CD14-positive monocyte (primary cell): ENCODE data around the gene RPRD1A. TPM values are rescaled to one million over a fixed set of nuclear protein-coding genes. Genes with fewer than 3 reads are reported as not detected.

Experiments used
- DNase-seq, 3 donors: peaks; one replicate each; pipeline ENCODE4 v3.0.0-alpha.2; 2011 to 2022
- H2AFZ ChIP-seq: 2 replicates; pipeline ENCODE4 v1.6.0; 2012; ENCODE audit warnings: mild to moderate bottlenecking, low read depth, low read length, inconsistent platforms; ENCODE audit not compliant: insufficient read depth, poor library complexity, severe bottlenecking
- H3K27ac ChIP-seq, 2 donors: 1 replicate in 1 of 2; 2 replicates in 1 of 2; pipeline ENCODE4 v1.5.1; 2012 to 2013; ENCODE audit warnings: low read length in 2 of 2, control low read depth in 1 of 2, inconsistent platforms in 1 of 2, low read depth in 1 of 2, mild to moderate bottlenecking in 1 of 2
- H3K27me3 ChIP-seq, 2 donors: one replicate each; pipeline versions ENCODE4 v1.6.0 to v1.6.1; 2011 to 2013; ENCODE audit warnings: low read length in 2 of 2; ENCODE audit not compliant: control insufficient read depth in 2 of 2, insufficient read depth in 2 of 2
- H3K36me3 ChIP-seq, 2 donors: replicated peaks in 1 of 2; 1 replicate in 1 of 2; 2 replicates in 1 of 2; pipeline versions ENCODE4 v1.5.1 to v1.6.1; 2012 to 2013; ENCODE audit warnings: low read length in 2 of 2, control low read depth in 1 of 2, inconsistent platforms in 1 of 2, mild to moderate bottlenecking in 1 of 2; ENCODE audit not compliant: insufficient read depth in 2 of 2, control insufficient read depth in 1 of 2
- H3K4me1 ChIP-seq, 2 donors: 1 replicate in 1 of 2; 2 replicates in 1 of 2; pipeline versions ENCODE4 v1.5.1 to v1.6.1; 2012 to 2013; ENCODE audit warnings: low read length in 2 of 2, control low read depth in 1 of 2, inconsistent platforms in 1 of 2, mild to moderate bottlenecking in 1 of 2, moderate library complexity in 1 of 2; ENCODE audit not compliant: insufficient read depth in 2 of 2, control insufficient read depth in 1 of 2
- H3K4me2 ChIP-seq: replicated peaks from 2 replicates; pipeline ENCODE3; 2012; ENCODE audit warnings: low read length, moderate library complexity, mild to moderate bottlenecking; ENCODE audit not compliant: poor library complexity, severe bottlenecking; ENCODE audit errors: extremely low read depth
- H3K4me3 ChIP-seq, 3 experiments: fragments of 200-600 bp in 1 of 3; sonication (generic) in 1 of 3; replicated peaks in 1 of 3; 1 replicate in 2 of 3; 2 replicates in 1 of 3; pipeline ENCODE4 v1.5.1; 2011 to 2013; ENCODE audit warnings: low read length in 3 of 3, mild to moderate bottlenecking in 3 of 3, control low read depth in 2 of 3, low read depth in 2 of 3, inconsistent platforms in 1 of 3, moderate library complexity in 1 of 3
- H3K79me2 ChIP-seq: 2 replicates; pipeline ENCODE4 v1.6.0; 2012; ENCODE audit warnings: mild to moderate bottlenecking, control low read depth, inconsistent platforms, low read length, moderate library complexity; ENCODE audit not compliant: insufficient read depth
- H3K9ac ChIP-seq: 2 replicates; pipeline ENCODE4 v1.6.0; 2017; ENCODE audit warnings: low read length, mild to moderate bottlenecking; ENCODE audit not compliant: insufficient read depth, poor library complexity, severe bottlenecking
- H3K9me3 ChIP-seq, 2 donors: replicated peaks in 1 of 2; 1 replicate in 1 of 2; 2 replicates in 1 of 2; pipeline versions ENCODE4 v1.5.1 to v1.6.1; 2012 to 2013; ENCODE audit warnings: low read length in 2 of 2, control low read depth in 1 of 2; ENCODE audit not compliant: control insufficient read depth in 1 of 2, insufficient read depth in 1 of 2
- H4K20me1 ChIP-seq: 2 replicates; pipeline ENCODE4 v1.6.0; 2012; ENCODE audit warnings: mild to moderate bottlenecking, low read length, control low read depth, moderate library complexity; ENCODE audit not compliant: insufficient read depth
- H3K27ac Mint-ChIP-seq, 7 donors: one replicate each; pipeline ENCODE4 v1.8.0; 2020; ENCODE audit warnings: mild to moderate bottlenecking in 7 of 7, mixed read lengths in 7 of 7, moderate library complexity in 6 of 7, inconsistent platforms in 2 of 7
- H3K27me3 Mint-ChIP-seq, 3 donors: one replicate each; pipeline ENCODE4 v1.8.0; 2021 to 2022; ENCODE audit warnings: low read depth in 3 of 3, mild to moderate bottlenecking in 3 of 3, mixed read lengths in 3 of 3, moderate library complexity in 3 of 3, inconsistent platforms in 1 of 3
- H3K36me3 Mint-ChIP-seq, 2 donors: one replicate each; pipeline ENCODE4 v1.8.0; 2020; ENCODE audit warnings: mixed read lengths in 2 of 2, inconsistent platforms in 1 of 2, mild to moderate bottlenecking in 1 of 2
- H3K4me1 Mint-ChIP-seq: one replicate; pipeline ENCODE4 v1.8.0; 2020; ENCODE audit warnings: mild to moderate bottlenecking, mixed read lengths
- H3K4me3 Mint-ChIP-seq, 2 donors: one replicate each; pipeline ENCODE4 v1.8.0; 2020; ENCODE audit warnings: mild to moderate bottlenecking in 2 of 2, mixed read lengths in 2 of 2, moderate library complexity in 1 of 2
- H3K9me3 Mint-ChIP-seq, 7 donors: one replicate each; pipeline ENCODE4 v1.8.0; 2020 to 2022; ENCODE audit warnings: mixed read lengths in 7 of 7, mild to moderate bottlenecking in 6 of 7, moderate library complexity in 6 of 7, inconsistent platforms in 2 of 7
- WGBS: methylation state at CpG from one replicate; pipeline ENCODE4 v1.1.5; 2013; ENCODE audit warnings: missing lambda C conversion rate; ENCODE audit not compliant: insufficient coverage; 5-methylcytosine and 5-hydroxymethylcytosine counted together
- intact Hi-C, 2 donors: fragments of 100-400 bp; cut with micrococcal nuclease; formaldehyde crosslinking; loops; one replicate each; pipeline versions ENCODE4 v1.15.0 to v1.15.1; 2023
- polyA plus RNA-seq, 3 donors: library from polyadenylated mRNA; depleted of rRNA in 1 of 3; unstranded in 2 of 3; stranded (reverse) in 1 of 3; fragments of 300-500 nt in 2 of 3; fragments of >200 nt in 1 of 3; fragmentation: Illumina TruSeq in 2 of 3; gene quantifications; 1 replicate in 2 of 3; 2 replicates in 1 of 3; pipeline ENCODE4 v1.2.3, GENCODE V29; 2012 to 2021
- TF ChIP-seq, protein P1 (sequence below): fragments of 200-600 bp; IDR thresholded peaks from one replicate; pipeline ENCODE4 v1.8.0; 2022; ENCODE audit warnings: antibody characterized with exemption, mild to moderate bottlenecking

Gene RPRD1A
- polyA plus RNA-seq, 3 donors = 10.0 to 30.3 (median 10.9) TPM

DNA sequence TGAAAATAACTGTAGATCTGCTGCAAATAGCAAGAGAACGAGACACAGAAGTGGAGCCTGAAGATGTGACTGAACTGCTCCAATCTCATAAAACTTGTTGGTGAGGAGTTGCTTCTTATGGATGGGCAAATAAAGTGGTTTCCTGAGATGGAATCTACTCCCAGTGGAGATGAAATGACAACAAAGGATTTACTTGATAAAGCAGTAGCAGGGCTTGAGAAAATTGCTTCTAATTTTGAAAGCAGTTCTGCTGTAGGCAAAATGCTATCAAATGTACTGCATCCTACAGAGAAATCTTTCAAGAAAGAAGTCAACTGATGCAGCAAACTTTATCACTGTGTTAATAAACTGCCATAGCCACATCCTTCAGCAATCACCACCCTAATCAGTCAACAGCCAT is 44.0 kb downstream of the RPRD1A start:
- no peaks in the 10 kb centered on the region for H3K27me3 Mint-ChIP-seq
- intact Hi-C loops = no loop called here
- no peaks in the 10 kb centered on the region for H3K9me3 ChIP-seq
- H3K79me2 ChIP-seq = no peaks in the 10 kb centered on the region
- no peak for DNase-seq
- no peaks in the 10 kb centered on the region for H4K20me1 ChIP-seq
- no peaks in the 10 kb centered on the region for H3K9me3 Mint-ChIP-seq
- H3K4me2 ChIP-seq = no peak overlapping the region
- no peak overlapping the region for H3K9ac ChIP-seq
- no CpG with 5 or more reads among the region's 1 CpG for WGBS
- peak overlapping the region in 1 of 7 donors; percentile 61 for H3K27ac Mint-ChIP-seq
- no peaks in the 10 kb centered on the region for H3K4me1 Mint-ChIP-seq
- H3K27me3 ChIP-seq = no peaks in the 10 kb centered on the region
- H3K36me3 ChIP-seq = peaks cover 29 to 34% of the 10 kb centered on the region in 2 donors
- no peak overlapping the region for H3K27ac ChIP-seq
- no peak overlapping the region for H3K4me3 ChIP-seq
- peaks cover 25 to 38% of the 10 kb centered on the region in 2 donors for H3K36me3 Mint-ChIP-seq
- no peaks in the 10 kb centered on the region for H3K4me1 ChIP-seq
- no peak overlapping the region for H3K4me3 Mint-ChIP-seq
- TF ChIP-seq, protein P1, sequence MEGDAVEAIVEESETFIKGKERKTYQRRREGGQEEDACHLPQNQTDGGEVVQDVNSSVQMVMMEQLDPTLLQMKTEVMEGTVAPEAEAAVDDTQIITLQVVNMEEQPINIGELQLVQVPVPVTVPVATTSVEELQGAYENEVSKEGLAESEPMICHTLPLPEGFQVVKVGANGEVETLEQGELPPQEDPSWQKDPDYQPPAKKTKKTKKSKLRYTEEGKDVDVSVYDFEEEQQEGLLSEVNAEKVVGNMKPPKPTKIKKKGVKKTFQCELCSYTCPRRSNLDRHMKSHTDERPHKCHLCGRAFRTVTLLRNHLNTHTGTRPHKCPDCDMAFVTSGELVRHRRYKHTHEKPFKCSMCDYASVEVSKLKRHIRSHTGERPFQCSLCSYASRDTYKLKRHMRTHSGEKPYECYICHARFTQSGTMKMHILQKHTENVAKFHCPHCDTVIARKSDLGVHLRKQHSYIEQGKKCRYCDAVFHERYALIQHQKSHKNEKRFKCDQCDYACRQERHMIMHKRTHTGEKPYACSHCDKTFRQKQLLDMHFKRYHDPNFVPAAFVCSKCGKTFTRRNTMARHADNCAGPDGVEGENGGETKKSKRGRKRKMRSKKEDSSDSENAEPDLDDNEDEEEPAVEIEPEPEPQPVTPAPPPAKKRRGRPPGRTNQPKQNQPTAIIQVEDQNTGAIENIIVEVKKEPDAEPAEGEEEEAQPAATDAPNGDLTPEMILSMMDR = no peak
- no peak overlapping the region for H2AFZ ChIP-seq

- peaks cover 10 to 16% of the 10 kb centered on the region in 2 donors for H3K36me3 Mint-ChIP-seq
Measured at GRCh38 chr18:36020174-36020711, 47.1 kb downstream of the RPRD1A start.

More at GRCh38 chr18:36020174-36020711, 47.1 kb downstream of the RPRD1A start:
- Histone ChIP-seq H3K27ac (no peak overlapping the region), H2AFZ (no peak overlapping the region), H3K4me1 (no peaks in the 10 kb centered on the region), H4K20me1 (no peaks in the 10 kb centered on the region), H3K79me2 (no peaks in the 10 kb centered on the region), H3K4me3 (no peak overlapping the region), H3K4me2 (no peak overlapping the region), H3K27me3 (no peaks in the 10 kb centered on the region), H3K9ac (no peak overlapping the region), H3K9me3 (no peaks in the 10 kb centered on the region), H3K36me3 (peaks cover 7 to 10% of the 10 kb centered on the region in 2 donors)
- TF ChIP-seq, protein P1 = no peak
- Mint-ChIP-seq H3K4me3 (no peak overlapping the region), H3K4me1 (peaks cover 5% of the 10 kb centered on the region), H3K27ac (no peak overlapping the region), H3K27me3 (no peaks in the 10 kb centered on the region), H3K9me3 (no peaks in the 10 kb centered on the region)
- no CpG with 5 or more reads among the region's 3 CpGs for WGBS
- DNase-seq = no peak
- intact Hi-C loops = no loop called here
